GM19463 (cell line): ENCODE results near the gene SLC27A5.
"Not testable (repeated sequence)": the region's sequence is repeated elsewhere in the genome, so short reads cannot be mapped to it uniquely, and the experiment has no call there.

Source experiments
- ATAC-seq: cut with Tn5 transposase; IDR thresholded peaks from one replicate; pipeline ENCODE4 v1.9.1; 2021; ENCODE audit warnings: mild to moderate bottlenecking, moderate library complexity; ENCODE audit not compliant: unreplicated experiment

The SLC27A5 gene

GRCh38 chr19:58471736-58472135 lies 40.1 kb downstream of the SLC27A5 start:
- ATAC-seq = no peak

GRCh38 chr19:58470837-58471543 lies 40.8 kb downstream of the SLC27A5 start:
- ATAC-seq = not testable (repeated sequence)

GRCh38 chr19:58469241-58470013 lies 42.4 kb downstream of the SLC27A5 start:
- ATAC-seq = no peak

- ATAC-seq = no peak
Measured at GRCh38 chr19:58468216-58468839, 43.5 kb downstream of the SLC27A5 start.

GRCh38 chr19:58466760-58467589 lies 44.8 kb downstream of the SLC27A5 start, which contains the start of gene ZNF324:
ZNF324 (plus strand) TSS chr19:58467080; CDS start chr19:58469186, 2,106 bp downstream.
- peak; percentile 95 for ATAC-seq

GRCh38 chr19:58466089-58466759 lies 45.6 kb downstream of the SLC27A5 start:
- ATAC-seq = peak; percentile 10

GRCh38 chr19:58460039-58460438 lies 51.8 kb downstream of the SLC27A5 start:
- ATAC-seq = no peak

- no peak for ATAC-seq
Measured at GRCh38 chr19:58456111-58456510, 55.7 kb downstream of the SLC27A5 start.

GRCh38 chr19:58455306-58455705 lies 56.5 kb downstream of the SLC27A5 start:
- ATAC-seq = no peak

GRCh38 chr19:58453743-58454142 lies 58.0 kb downstream of the SLC27A5 start:
- ATAC-seq = no peak

GRCh38 chr19:58451358-58452101 lies 60.3 kb downstream of the SLC27A5 start, which contains the start of gene ZNF324B:
ZNF324B (plus strand) TSS chr19:58451622; CDS start chr19:58453702, 2,080 bp downstream.
- ATAC-seq = peak; percentile 97

- peak; percentile 7 for ATAC-seq
Measured at GRCh38 chr19:58450856-58451357, 60.9 kb downstream of the SLC27A5 start.

- ATAC-seq = not testable (repeated sequence)
Measured at GRCh38 chr19:58449980-58450379, 61.8 kb downstream of the SLC27A5 start.

- not testable (repeated sequence) for ATAC-seq
Measured at GRCh38 chr19:58448860-58449259, 62.9 kb downstream of the SLC27A5 start.
